Measurements from ENCODE around the gene SPECC1.

Gene SPECC1

GRCh38 chr17:19978805-19979211 is 30.4 kb upstream of the SPECC1 start:
- no peak for TF ChIP-seq CTCF (conservative IDR thresholded peaks at IDR 0.05)
- no peak overlapping the region; the same call in 1 of the 2 replicates for H3K27ac ChIP-seq

GRCh38 chr17:19979917-19980770 is 29.0 kb upstream of the SPECC1 start:
- TF ChIP-seq CTCF (conservative IDR thresholded peaks at IDR 0.05): no peak
- no peak overlapping the region for H3K27ac ChIP-seq

- no peak for TF ChIP-seq CTCF (conservative IDR thresholded peaks at IDR 0.05)
- H3K27ac ChIP-seq: no peak overlapping the region
Observed at GRCh38 chr17:19986941-19987861, 22.0 kb upstream of the SPECC1 start.

- no peak overlapping the region for H3K27ac ChIP-seq
- no peak for TF ChIP-seq CTCF (conservative IDR thresholded peaks at IDR 0.05)
Observed at GRCh38 chr17:19987897-19988296, 21.3 kb upstream of the SPECC1 start.

- H3K27ac ChIP-seq: no peak overlapping the region
- no peak for TF ChIP-seq CTCF (conservative IDR thresholded peaks at IDR 0.05)
Observed at GRCh38 chr17:19991252-19991885, 17.8 kb upstream of the SPECC1 start.

- TF ChIP-seq CTCF (conservative IDR thresholded peaks at IDR 0.05): peak; percentile 78
- H3K27ac ChIP-seq: peak overlapping the region; percentile 38; the same call in 1 of the 2 replicates
Observed at GRCh38 chr17:19992803-19993713, 16.1 kb upstream of the SPECC1 start.

Measured in VCaP (cell line).